ENCODE results near the gene FST. TPM values are rescaled to one million over a fixed set of nuclear protein-coding genes. Genes with fewer than 3 reads are reported as not detected.

FST gene
- total and polyA plus RNA-seq, 2 donors (not counting 1 experiment from before 2014, with no cell fraction given): 759 to 1,058 TPM

GRCh38 chr5:53464722-53465121 lies 15.7 kb upstream of the FST start:
- no peak for DNase-seq (ENCODE audit: low read depth in 2 of 2)
- no peak for TF ChIP-seq EZH2 (IDR thresholded peaks at IDR 0.05; ENCODE audit: low read length, missing control alignments)
- TF ChIP-seq, protein P1, sequence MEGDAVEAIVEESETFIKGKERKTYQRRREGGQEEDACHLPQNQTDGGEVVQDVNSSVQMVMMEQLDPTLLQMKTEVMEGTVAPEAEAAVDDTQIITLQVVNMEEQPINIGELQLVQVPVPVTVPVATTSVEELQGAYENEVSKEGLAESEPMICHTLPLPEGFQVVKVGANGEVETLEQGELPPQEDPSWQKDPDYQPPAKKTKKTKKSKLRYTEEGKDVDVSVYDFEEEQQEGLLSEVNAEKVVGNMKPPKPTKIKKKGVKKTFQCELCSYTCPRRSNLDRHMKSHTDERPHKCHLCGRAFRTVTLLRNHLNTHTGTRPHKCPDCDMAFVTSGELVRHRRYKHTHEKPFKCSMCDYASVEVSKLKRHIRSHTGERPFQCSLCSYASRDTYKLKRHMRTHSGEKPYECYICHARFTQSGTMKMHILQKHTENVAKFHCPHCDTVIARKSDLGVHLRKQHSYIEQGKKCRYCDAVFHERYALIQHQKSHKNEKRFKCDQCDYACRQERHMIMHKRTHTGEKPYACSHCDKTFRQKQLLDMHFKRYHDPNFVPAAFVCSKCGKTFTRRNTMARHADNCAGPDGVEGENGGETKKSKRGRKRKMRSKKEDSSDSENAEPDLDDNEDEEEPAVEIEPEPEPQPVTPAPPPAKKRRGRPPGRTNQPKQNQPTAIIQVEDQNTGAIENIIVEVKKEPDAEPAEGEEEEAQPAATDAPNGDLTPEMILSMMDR (conservative IDR thresholded peaks at IDR 0.05 in 1 of 2, IDR thresholded peaks at IDR 0.05 in 1 of 2; ENCODE audit: low read depth in 1 of 2, low read length in 2 of 2): no peak
- Histone ChIP-seq H3K27ac (ENCODE audit: insufficient read depth, low read length) (no peak overlapping the region), H3K4me2 (ENCODE audit: extremely low read depth, insufficient read depth, low read length) (no peak overlapping the region), H3K4me1 (ENCODE audit: control insufficient read depth, extremely low read depth, insufficient read depth, low read length) (no peaks in the 10 kb centered on the region), H3K9ac (ENCODE audit: insufficient read depth, low read length) (no peak overlapping the region), H3K4me3 (replicated peaks in 1 of 4; ENCODE audit: control extremely low read depth in 1 of 4, insufficient read depth in 1 of 4, low read depth in 3 of 4, low read length in 4 of 4) (no peak overlapping the region), H3K79me2 (ENCODE audit: control insufficient read depth, insufficient read depth, low read length) (no peaks in the 10 kb centered on the region), H4K20me1 (ENCODE audit: control insufficient read depth, extremely low read depth, insufficient read depth, low read length) (no peaks in the 10 kb centered on the region), H3K36me3 (ENCODE audit: control insufficient read depth, insufficient read depth, low read length) (no peaks in the 10 kb centered on the region), H2AFZ (ENCODE audit: low read length) (no peak overlapping the region), H3K9me3 (ENCODE audit: control insufficient read depth, insufficient read depth, low read depth, low read length) (no peaks in the 10 kb centered on the region), H3K27me3 (ENCODE audit: control insufficient read depth, insufficient read depth, low read length) (no peaks in the 10 kb centered on the region)

GRCh38 chr5:53469946-53470687 lies 10.3 kb upstream of the FST start:
- no peak for TF ChIP-seq EZH2 (IDR thresholded peaks at IDR 0.05; ENCODE audit: low read length, missing control alignments)
- TF ChIP-seq, protein P1 (conservative IDR thresholded peaks at IDR 0.05 in 1 of 2, IDR thresholded peaks at IDR 0.05 in 1 of 2; ENCODE audit: low read depth in 1 of 2, low read length in 2 of 2): no peak
- DNase-seq (ENCODE audit: low read depth in 2 of 2): peak; percentile 17 to 83

DNA sequence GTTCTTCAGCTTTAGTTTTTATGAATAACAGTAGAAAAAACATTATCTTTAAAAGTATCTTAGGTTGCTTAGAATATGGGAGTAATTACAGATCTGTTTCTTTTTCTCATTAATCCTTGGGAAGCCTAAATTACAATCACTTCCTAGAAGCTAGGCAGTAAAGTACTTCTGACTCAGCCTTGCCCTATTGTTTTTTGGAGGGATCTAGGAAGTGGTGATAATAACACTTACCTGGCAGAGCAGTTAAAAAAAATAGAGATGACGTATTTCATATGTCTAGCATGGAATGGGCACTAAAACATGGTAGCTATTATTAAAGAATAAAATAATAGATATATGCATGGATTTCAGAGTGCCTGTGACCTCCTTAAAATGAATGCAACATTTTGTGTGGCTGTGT lies 8.2 kb upstream of the FST start:
- H3K4me1 ChIP-seq (ENCODE audit: control insufficient read depth, extremely low read depth, insufficient read depth, low read length): peaks cover 4% of the 10 kb centered on the region

More at GRCh38 chr5:53469946-53470687, 10.3 kb upstream of the FST start:
- peaks cover 4% of the 10 kb centered on the region for H3K4me1 ChIP-seq (ENCODE audit: control insufficient read depth, extremely low read depth, insufficient read depth, low read length)
- no peaks in the 10 kb centered on the region for H3K27me3 ChIP-seq (ENCODE audit: control insufficient read depth, insufficient read depth, low read length)
- H3K9me3 ChIP-seq (ENCODE audit: control insufficient read depth, insufficient read depth, low read depth, low read length): no peaks in the 10 kb centered on the region
- no peak overlapping the region for H3K9ac ChIP-seq (ENCODE audit: insufficient read depth, low read length)
- H3K36me3 ChIP-seq (ENCODE audit: control insufficient read depth, insufficient read depth, low read length): no peaks in the 10 kb centered on the region
- H4K20me1 ChIP-seq (ENCODE audit: control insufficient read depth, extremely low read depth, insufficient read depth, low read length): no peaks in the 10 kb centered on the region
- H3K4me2 ChIP-seq (ENCODE audit: extremely low read depth, insufficient read depth, low read length): no peak overlapping the region
- no peaks in the 10 kb centered on the region for H3K79me2 ChIP-seq (ENCODE audit: control insufficient read depth, insufficient read depth, low read length)
- no peak overlapping the region for H3K4me3 ChIP-seq (replicated peaks in 1 of 4; ENCODE audit: control extremely low read depth in 1 of 4, insufficient read depth in 1 of 4, low read depth in 3 of 4, low read length in 4 of 4)
- no peak overlapping the region for H3K27ac ChIP-seq (ENCODE audit: insufficient read depth, low read length)
- no peak overlapping the region for H2AFZ ChIP-seq (ENCODE audit: low read length)

More for the DNA sequence above, 8.2 kb upstream of the FST start:
- Histone ChIP-seq H3K36me3 (ENCODE audit: control insufficient read depth, insufficient read depth, low read length) (no peaks in the 10 kb centered on the region), H4K20me1 (ENCODE audit: control insufficient read depth, extremely low read depth, insufficient read depth, low read length) (no peaks in the 10 kb centered on the region), H3K4me3 (replicated peaks in 1 of 4; ENCODE audit: control extremely low read depth in 1 of 4, insufficient read depth in 1 of 4, low read depth in 3 of 4, low read length in 4 of 4) (no peak overlapping the region), H2AFZ (ENCODE audit: low read length) (no peak overlapping the region), H3K9ac (ENCODE audit: insufficient read depth, low read length) (no peak overlapping the region), H3K27me3 (ENCODE audit: control insufficient read depth, insufficient read depth, low read length) (no peaks in the 10 kb centered on the region), H3K27ac (ENCODE audit: insufficient read depth, low read length) (no peak overlapping the region), H3K4me2 (ENCODE audit: extremely low read depth, insufficient read depth, low read length) (no peak overlapping the region), H3K9me3 (ENCODE audit: control insufficient read depth, insufficient read depth, low read depth, low read length) (no peaks in the 10 kb centered on the region), H3K79me2 (ENCODE audit: control insufficient read depth, insufficient read depth, low read length) (no peaks in the 10 kb centered on the region)
- TF ChIP-seq EZH2 (IDR thresholded peaks at IDR 0.05; ENCODE audit: low read length, missing control alignments): no peak
- TF ChIP-seq, protein P1 (conservative IDR thresholded peaks at IDR 0.05 in 1 of 2, IDR thresholded peaks at IDR 0.05 in 1 of 2; ENCODE audit: low read depth in 1 of 2, low read length in 2 of 2): no peak
- no peak for DNase-seq (ENCODE audit: low read depth in 2 of 2)
